Medulla oblongata (tissue), 1 donor: ENCODE data around the gene VAMP3.

ENCODE experiments used
- DNase-seq: peaks from one replicate; pipeline ENCODE4 v3.0.0-alpha.2; 2015; ENCODE audit errors: extremely low spot score

The VAMP3 gene

DNA sequence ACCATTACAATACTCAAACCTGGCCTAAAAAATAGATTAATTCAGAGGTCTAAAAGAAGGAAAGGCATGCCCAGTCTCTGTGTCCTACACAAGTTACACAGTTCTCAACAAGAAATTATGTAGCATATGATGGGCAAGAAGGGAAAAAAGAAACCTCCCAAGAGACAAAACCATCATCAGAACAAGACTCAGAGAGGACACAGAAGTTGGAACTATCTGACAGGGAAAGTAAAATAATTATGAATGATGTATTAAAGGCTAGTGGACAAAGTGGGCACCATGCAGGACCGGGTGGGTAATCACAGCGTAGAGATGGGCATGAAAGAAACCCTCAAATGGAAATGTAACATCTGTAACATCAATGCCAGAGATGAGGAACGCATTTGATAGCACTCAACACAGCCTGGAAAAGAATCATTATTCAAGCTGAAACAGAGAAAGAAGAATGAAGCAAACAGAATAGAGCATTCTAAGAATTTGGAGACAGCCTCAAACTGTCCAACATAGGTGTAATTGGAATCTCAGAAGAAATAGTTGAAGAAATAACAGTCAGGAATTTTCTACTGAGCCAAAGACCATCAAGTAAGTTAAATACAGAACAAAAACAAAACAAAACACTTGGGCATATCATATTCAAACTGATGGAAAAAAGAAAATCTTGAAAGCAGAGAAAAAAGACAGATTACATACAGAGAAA is 42.7 kb downstream of the VAMP3 start:
- DNase-seq: no peak

- no peak for DNase-seq
Measured at GRCh38 chr1:7821282-7821681, 50.2 kb downstream of the VAMP3 start.

DNA sequence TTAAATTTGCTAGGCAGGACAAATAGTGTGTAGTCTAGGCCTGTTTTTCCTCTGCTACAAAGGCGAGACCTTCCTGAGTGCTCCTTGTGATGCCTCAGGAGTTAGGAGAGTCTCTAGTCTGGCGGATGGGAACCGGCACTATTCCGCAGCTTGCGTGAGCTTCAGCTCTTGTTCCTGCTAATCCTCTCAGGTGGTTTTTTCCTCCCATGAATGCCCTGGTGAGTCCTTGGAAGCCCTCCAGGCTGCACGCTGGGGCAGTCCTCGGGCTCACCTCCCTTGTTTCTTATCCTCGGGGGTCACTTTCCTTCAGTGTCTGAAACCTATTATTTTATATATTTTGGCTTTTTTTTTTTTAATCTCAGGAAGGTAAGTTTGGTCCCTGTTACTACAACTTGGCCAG is 53.6 kb downstream of the VAMP3 start:
- no peak for DNase-seq

DNA sequence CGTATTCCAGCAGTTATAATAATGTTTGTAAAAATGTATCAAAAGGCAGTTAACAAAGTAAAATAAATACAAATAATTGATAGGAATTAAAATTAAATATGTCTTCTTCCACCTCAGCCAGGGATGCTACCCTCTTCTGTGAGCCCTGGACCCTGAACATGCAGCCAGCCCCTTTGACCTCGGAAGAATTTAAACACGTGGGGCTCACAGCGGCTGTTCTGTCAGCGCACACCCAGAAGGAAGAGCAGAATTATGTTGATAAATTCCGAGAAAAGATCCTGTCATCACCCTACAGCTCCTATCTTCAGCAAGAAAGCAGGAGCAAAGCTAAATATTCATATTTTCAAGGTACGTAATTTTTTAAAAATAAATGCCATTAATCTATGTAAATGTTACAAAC is 55.3 kb downstream of the VAMP3 start:
- DNase-seq: no peak

DNA sequence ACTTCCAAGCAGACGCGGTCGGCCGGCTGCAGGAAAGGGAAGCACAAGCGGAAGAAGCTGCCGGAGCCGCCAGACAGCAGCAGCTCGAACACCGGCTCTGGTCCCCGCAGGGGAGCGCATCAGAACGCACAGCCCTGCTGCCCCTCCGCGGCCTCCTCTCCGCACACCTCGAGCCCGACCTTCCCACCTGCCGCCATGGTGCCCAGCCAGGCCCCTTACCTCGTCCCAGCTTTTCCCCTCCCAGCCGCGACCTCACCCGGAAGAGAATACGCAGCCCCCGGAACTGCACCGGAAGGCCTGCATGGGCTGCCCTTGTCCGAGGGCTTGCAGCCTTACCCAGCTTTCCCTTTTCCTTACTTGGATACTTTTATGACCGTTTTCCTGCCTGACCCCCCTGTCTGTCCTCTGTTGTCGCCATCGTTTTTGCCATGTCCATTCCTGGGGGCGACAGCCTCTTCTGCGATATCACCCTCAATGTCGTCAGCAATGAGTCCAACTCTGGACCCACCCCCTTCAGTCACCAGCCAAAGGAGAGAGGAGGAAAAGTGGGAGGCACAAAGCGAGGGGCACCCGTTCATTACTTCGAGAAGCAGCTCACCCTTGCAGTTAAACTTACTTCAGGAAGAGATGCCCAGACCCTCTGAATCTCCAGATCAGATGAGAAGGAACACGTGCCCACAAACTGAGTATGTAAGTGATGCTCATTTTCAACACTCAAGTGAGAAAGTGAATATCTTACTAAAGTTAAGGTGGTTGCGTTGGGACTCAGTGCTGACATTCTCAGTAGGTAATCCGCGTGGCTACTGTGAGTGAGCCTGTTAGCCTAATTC is 56.2 kb downstream of the VAMP3 start:
- DNase-seq: no peak
